ENCODE data around the gene DACH1.

- TF ChIP-seq CTCF (IDR thresholded peaks at IDR 0.05) (no peak), POLR2A (IDR thresholded peaks at IDR 0.05) (no peak), POLR2AphosphoS5 (IDR thresholded peaks at IDR 0.05) (no peak)
Measured at GRCh38 chr13:71729441-71729840, 137.6 kb downstream of the DACH1 start.
